A549 (cell line): ENCODE results near the gene REN. TPM values are rescaled to one million over a fixed set of nuclear protein-coding genes. Genes with fewer than 3 reads are reported as not detected.

Experiments
- ATAC-seq, 2 experiments: fragments of 200-7000 bp in 1 of 2; fragments of >200 bp in 1 of 2; cut with Nextera tagmentation in 1 of 2; cut with Tn5 transposase in 1 of 2; 3 replicates each; pipeline versions ENCODE4 v1.8.0 to v1.9.1; 2018 to 2020; ENCODE audit warnings: mild to moderate bottlenecking in 1 of 2, moderate library complexity in 1 of 2
- CTCF ChIA-PET: fragments of 300-600 bp; sonication (Branson Sonifier 250); formaldehyde crosslinking; extraction: SDS; loops from one replicate; lab custom pipeline; 2021; ENCODE audit warnings: antibody characterized with exemption, inconsistent platforms; lab: Yijun Ruan, JAX
- POLR2A ChIA-PET: fragments of 350-600 bp; formaldehyde crosslinking; extraction: SDS; loops from one replicate; lab custom pipeline; 2021; ENCODE audit warnings: antibody characterized with exemption, inconsistent platforms; lab: Yijun Ruan, JAX
- DNase-seq, 2 experiments: peaks; one replicate each; pipeline versions ENCODE4 v3.0.0 to v3.0.0-alpha.2; 2011 to 2016; ENCODE audit warnings: low read depth in 1 of 2, low spot score in 1 of 2
- FAIRE-seq: peaks from 2 replicates; lab custom pipeline; 2011; peaks lifted over from hg19 to GRCh38; lab: Jason Lieb, UNC
- H3K27ac ChIP-seq, 2 experiments: fragments of >200 bp; sonication (Bioruptor Twin); formaldehyde crosslinking; 3 replicates each; pipeline ENCODE4 v1.5.1; 2016 to 2017
- H3K4me1 ChIP-seq: fragments of >200 bp; sonication (Bioruptor Twin); formaldehyde crosslinking; 3 replicates; pipeline ENCODE4 v1.6.1; 2016
- H3K4me2 ChIP-seq: fragments of >200 bp; sonication (Bioruptor Twin); formaldehyde crosslinking; 3 replicates; pipeline ENCODE4 v1.6.1; 2016
- H3K4me3 ChIP-seq: fragments of >200 bp; sonication (Bioruptor Twin); formaldehyde crosslinking; 3 replicates; pipeline ENCODE4 v1.5.1; 2016
- H3K9me3 ChIP-seq: fragments of >200 bp; sonication (Bioruptor Twin); formaldehyde crosslinking; 3 replicates; pipeline ENCODE4 v1.6.1; 2016
- ATOH8 ChIP-seq: fragments of 250-450 bp; sonication (Bioruptor Pico); IDR thresholded peaks from 2 replicates; pipeline ENCODE4 v1.5.0; 2020; ENCODE audit warnings: low read depth, mild to moderate bottlenecking, moderate library complexity
- BCL3 ChIP-seq: fragments of >200 bp; sonication (Bioruptor Twin); formaldehyde crosslinking; IDR thresholded peaks from 3 replicates; pipeline ENCODE4 v1.6.1; 2016
- CBX2 ChIP-seq: fragments of 200-600 bp; sonication (generic); IDR thresholded peaks from 2 replicates; pipeline ENCODE4 v1.6.1; 2016; ENCODE audit warnings: low read depth, mild to moderate bottlenecking, borderline replicate concordance
- CBX8 ChIP-seq: fragments of 200-600 bp; sonication (generic); IDR thresholded peaks from 2 replicates; pipeline ENCODE4 v1.6.1; 2016
- CHD2 ChIP-seq: fragments of 150-350 bp; IDR thresholded peaks from 2 replicates; pipeline ENCODE4 v1.6.1; 2014; ENCODE audit warnings: low read length; ENCODE audit not compliant: partially characterized antibody
- EHMT2 ChIP-seq: fragments of 200-600 bp; sonication (generic); IDR thresholded peaks from 2 replicates; pipeline ENCODE4 v1.6.1; 2016; ENCODE audit warnings: antibody characterized with exemption, low read depth, mild to moderate bottlenecking, moderate library complexity
- EP300 ChIP-seq, 2 experiments: fragments of >200 bp; sonication (Bioruptor Twin); formaldehyde crosslinking; IDR thresholded peaks; 2 replicates in 1 of 2; 3 replicates in 1 of 2; pipeline ENCODE4 v1.6.1; 2016 to 2017
- GATA3 ChIP-seq: IDR thresholded peaks from 2 replicates; pipeline ENCODE4 v1.6.1; 2012; ENCODE audit warnings: borderline replicate concordance
- HMGXB4 ChIP-seq: fragments of 250-450 bp; sonication (Bioruptor Pico); IDR thresholded peaks from 2 replicates; pipeline ENCODE4 v1.5.0; 2021; ENCODE audit warnings: mild to moderate bottlenecking, moderate library complexity, borderline replicate concordance
- HOXB13 ChIP-seq: fragments of 250-450 bp; sonication (Bioruptor Pico); IDR thresholded peaks from 2 replicates; pipeline ENCODE4 v1.5.0; 2020; ENCODE audit warnings: low read depth, mild to moderate bottlenecking, moderate library complexity
- JUNB ChIP-seq: fragments of >200 bp; sonication (Bioruptor Twin); formaldehyde crosslinking; IDR thresholded peaks from 2 replicates; pipeline ENCODE4 v1.6.1; 2016
- MAZ ChIP-seq: fragments of 150-350 bp; IDR thresholded peaks from 2 replicates; pipeline ENCODE4 v1.6.1; 2014; ENCODE audit warnings: antibody characterized with exemption, low read depth, low read length, borderline replicate concordance
- NFE2L2 ChIP-seq: fragments of 150-350 bp; conservative IDR thresholded peaks from 2 replicates; pipeline ENCODE4 v1.6.1; 2014; ENCODE audit warnings: low read length
- NR3C1 ChIP-seq: fragments of >200 bp; sonication (Bioruptor Twin); formaldehyde crosslinking; IDR thresholded peaks from 3 replicates; pipeline ENCODE4 v1.6.1; 2017
- POLR2A ChIP-seq: IDR thresholded peaks from 2 replicates; pipeline ENCODE4 v1.6.1; 2012; ENCODE audit warnings: mild to moderate bottlenecking, low read length
- POLR2AphosphoS2 ChIP-seq: conservative IDR thresholded peaks from 2 replicates; pipeline ENCODE4 v1.6.1; 2012; ENCODE audit warnings: low read length, improper control_type of control experiment, inconsistent platforms
- RAD21 ChIP-seq, 2 experiments: fragments of >200 bp in 1 of 2; sonication (Bioruptor Twin) in 1 of 2; formaldehyde crosslinking in 1 of 2; IDR thresholded peaks in 1 of 2; conservative IDR thresholded peaks in 1 of 2; 2 replicates in 1 of 2; 3 replicates in 1 of 2; pipeline ENCODE4 v1.6.1; 2012 to 2018; ENCODE audit warnings: inconsistent platforms in 1 of 2
- RFX5 ChIP-seq: fragments of 450-650 bp; IDR thresholded peaks from 2 replicates; pipeline ENCODE4 v1.7.1; 2014; ENCODE audit warnings: antibody characterized with exemption, mild to moderate bottlenecking, moderate library complexity
- SMC3 ChIP-seq: fragments of >200 bp; sonication (Bioruptor Twin); formaldehyde crosslinking; IDR thresholded peaks from 3 replicates; pipeline ENCODE4 v1.6.1; 2018; ENCODE audit warnings: inconsistent platforms
- USF2 ChIP-seq: fragments of 450-650 bp; IDR thresholded peaks from 2 replicates; pipeline ENCODE4 v1.6.1; 2014; ENCODE audit warnings: antibody characterized with exemption
- ZFP36 ChIP-seq: fragments of 450-650 bp; IDR thresholded peaks from 2 replicates; pipeline ENCODE4 v1.6.1; 2014; ENCODE audit warnings: borderline replicate concordance; ENCODE audit not compliant: partially characterized antibody
- ZNF302 ChIP-seq: fragments of 250-450 bp; sonication (Bioruptor Pico); IDR thresholded peaks from 2 replicates; pipeline ENCODE4 v1.9.0; 2021; ENCODE audit warnings: inconsistent platforms, mild to moderate bottlenecking, moderate library complexity
- ZSCAN20 ChIP-seq: fragments of 250-450 bp; sonication (Bioruptor Pico); IDR thresholded peaks from 2 replicates; pipeline ENCODE4 v1.8.0; 2022; ENCODE audit warnings: mild to moderate bottlenecking, moderate library complexity
- WGBS: methylation state at CpG from one replicate; pipeline ENCODE4 v1.1.6; 2017; ENCODE audit errors: missing lambda C conversion rate; 5-methylcytosine and 5-hydroxymethylcytosine counted together
- polyA plus RNA-seq, 4 experiments: library from polyadenylated mRNA; depleted of rRNA in 3 of 4; stranded (reverse); fragments of >200 nt; fragmentation: RNase III in 1 of 4; extraction: RNeasy Plus Mini Kit Qiagen cat#74134 plus additional on column Dnase treatment in 1 of 4; gene quantifications; 2 replicates in 3 of 4; 3 replicates in 1 of 4; pipeline ENCODE4 v1.2.3, GENCODE V29; 2011 to 2017

Gene REN
- polyA plus RNA-seq, 2 of the 4 experiments (the other 2 are of a cell fraction): not detected

GRCh38 chr1:204149107-204149506, 17.0 kb downstream of the REN start:
- Histone ChIP-seq H3K4me2 (no peak overlapping the region), H3K4me1 (peaks cover 16% of the 10 kb centered on the region), H3K4me3 (no peak overlapping the region), H3K9me3 (no peaks in the 10 kb centered on the region), H3K27ac (peak overlapping the region in 1 of 2 experiments; percentile 17; a peak in 1 of 6 replicates)
- ChIA-PET CTCF (interaction anchor here (3.3 to 6.2 kb wide), 2 partner anchors 14 to 20 kb away, joined by 24 to 62 read pairs; no protein-coding TSS in a partner anchor), POLR2A (no interaction called here)
- DNase-seq (no peak), ATAC-seq (no peak), FAIRE-seq (no peak)
- WGBS: 83% methylated on average over 2 of the region's 2 CpGs
- no peak for TF ChIP-seq RAD21 (conservative IDR thresholded peaks at IDR 0.05 in 1 of 2, IDR thresholded peaks at IDR 0.05 in 1 of 2)
- no peak for TF ChIP-seq MAZ
- TF ChIP-seq ZSCAN20: no peak
- TF ChIP-seq CBX2: no peak
- no peak for TF ChIP-seq BCL3
- TF ChIP-seq ATOH8 (CRISPR knock-in tag): no peak
- TF ChIP-seq USF2: no peak
- no peak for TF ChIP-seq EP300 (IDR thresholded peaks at IDR 0.05)
- TF ChIP-seq JUNB: no peak
- TF ChIP-seq EHMT2: no peak
- no peak for TF ChIP-seq POLR2AphosphoS2
- no peak for TF ChIP-seq CHD2
- TF ChIP-seq SMC3: no peak
- no peak for TF ChIP-seq ZNF302 (CRISPR knock-in tag)
- TF ChIP-seq RFX5: no peak
- TF ChIP-seq NFE2L2: no peak
- TF ChIP-seq ZFP36: no peak
- no peak for TF ChIP-seq POLR2A
- TF ChIP-seq HMGXB4 (CRISPR knock-in tag): no peak

- H3K4me1 ChIP-seq: peaks cover 14% of the 10 kb centered on the region
- POLR2A ChIA-PET: no interaction called here
- no peak overlapping the region for H3K4me2 ChIP-seq
- no peak for ATAC-seq
- TF ChIP-seq CBX8 (no peak), NR3C1 (no peak), HOXB13 (CRISPR knock-in tag) (no peak), GATA3 (no peak)
- no peak overlapping the region for H3K27ac ChIP-seq
- WGBS: 73% methylated on average over 13 of the region's 13 CpGs
- no peak for DNase-seq
- CTCF ChIA-PET: interaction anchor here (1.5 kb wide), 1 partner anchor 9 kb away, joined by 4 read pairs; no protein-coding TSS in a partner anchor
- no peaks in the 10 kb centered on the region for H3K9me3 ChIP-seq
- H3K4me3 ChIP-seq: no peak overlapping the region
- no peak for FAIRE-seq
Observed at GRCh38 chr1:204147406-204148383, 18.4 kb downstream of the REN start.
